ENCODE measurements around the gene MYOF.

MYOF gene

GRCh38 chr10:93494494-93494893 is 12.4 kb upstream of the MYOF start:
- no peak for DNase-seq (ENCODE audit: low spot score)
- TF ChIP-seq, protein P1, sequence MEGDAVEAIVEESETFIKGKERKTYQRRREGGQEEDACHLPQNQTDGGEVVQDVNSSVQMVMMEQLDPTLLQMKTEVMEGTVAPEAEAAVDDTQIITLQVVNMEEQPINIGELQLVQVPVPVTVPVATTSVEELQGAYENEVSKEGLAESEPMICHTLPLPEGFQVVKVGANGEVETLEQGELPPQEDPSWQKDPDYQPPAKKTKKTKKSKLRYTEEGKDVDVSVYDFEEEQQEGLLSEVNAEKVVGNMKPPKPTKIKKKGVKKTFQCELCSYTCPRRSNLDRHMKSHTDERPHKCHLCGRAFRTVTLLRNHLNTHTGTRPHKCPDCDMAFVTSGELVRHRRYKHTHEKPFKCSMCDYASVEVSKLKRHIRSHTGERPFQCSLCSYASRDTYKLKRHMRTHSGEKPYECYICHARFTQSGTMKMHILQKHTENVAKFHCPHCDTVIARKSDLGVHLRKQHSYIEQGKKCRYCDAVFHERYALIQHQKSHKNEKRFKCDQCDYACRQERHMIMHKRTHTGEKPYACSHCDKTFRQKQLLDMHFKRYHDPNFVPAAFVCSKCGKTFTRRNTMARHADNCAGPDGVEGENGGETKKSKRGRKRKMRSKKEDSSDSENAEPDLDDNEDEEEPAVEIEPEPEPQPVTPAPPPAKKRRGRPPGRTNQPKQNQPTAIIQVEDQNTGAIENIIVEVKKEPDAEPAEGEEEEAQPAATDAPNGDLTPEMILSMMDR (IDR thresholded peaks at IDR 0.05; ENCODE audit: extremely low read depth, missing control alignments): no peak

GRCh38 chr10:93493162-93493561 is 11.0 kb upstream of the MYOF start:
- no peak for DNase-seq (ENCODE audit: low spot score)
- TF ChIP-seq, protein P1 (IDR thresholded peaks at IDR 0.05; ENCODE audit: extremely low read depth, missing control alignments): no peak

DNA sequence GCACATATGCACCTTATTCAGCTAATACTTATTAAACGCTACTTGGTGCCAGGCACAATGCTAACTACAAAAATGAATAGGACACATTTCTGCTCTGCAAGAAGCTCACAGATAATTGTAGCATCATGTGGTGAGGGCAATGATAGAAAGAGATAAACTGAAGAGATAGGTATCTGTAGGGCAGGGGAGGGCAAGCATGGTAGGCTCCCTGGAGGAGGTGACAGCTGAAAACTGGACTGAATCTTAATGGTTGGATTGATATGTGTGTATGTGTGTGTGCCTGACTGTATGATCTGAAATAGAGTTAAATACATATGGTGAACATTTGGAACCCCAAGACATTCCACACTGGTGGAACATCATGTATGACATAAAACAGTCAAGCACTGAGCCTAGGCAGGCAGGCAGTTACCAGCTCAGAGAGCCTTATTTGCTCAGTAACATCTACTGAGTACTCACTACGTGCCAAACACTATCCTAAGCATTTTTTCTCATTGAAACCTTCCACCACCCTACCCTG is 9.5 kb upstream of the MYOF start:
- TF ChIP-seq, protein P1 (IDR thresholded peaks at IDR 0.05; ENCODE audit: extremely low read depth, missing control alignments): no peak
- no peak for DNase-seq (ENCODE audit: low spot score)

DNA sequence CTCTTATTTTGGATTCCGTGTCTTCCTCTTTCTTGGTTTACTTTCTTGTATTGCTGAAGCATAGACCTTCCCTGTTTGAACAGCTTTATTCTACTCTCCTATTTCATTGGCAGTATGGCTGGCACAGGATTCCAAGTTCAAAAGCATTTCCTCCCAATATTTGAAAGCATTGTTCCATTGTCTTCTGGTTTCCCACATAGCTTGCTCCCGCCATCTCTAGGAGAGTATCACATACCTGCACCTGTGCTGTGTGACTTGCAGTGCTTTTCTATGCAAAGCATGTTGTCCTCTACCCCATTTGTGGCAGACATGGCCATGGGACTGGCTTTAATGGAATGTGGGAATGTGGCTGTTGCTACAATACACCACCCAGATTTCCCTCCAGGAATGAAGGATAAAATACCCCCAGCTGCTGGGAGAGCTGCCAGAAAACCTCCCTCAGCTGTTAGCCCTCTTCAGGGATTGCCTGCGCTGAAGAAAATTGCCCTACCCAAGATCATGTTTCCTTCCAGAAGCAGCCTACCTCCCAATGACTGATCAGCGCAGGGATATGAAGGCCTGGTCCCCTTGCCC is 6.9 kb upstream of the MYOF start:
- DNase-seq (ENCODE audit: low spot score): no peak
- TF ChIP-seq, protein P1 (IDR thresholded peaks at IDR 0.05; ENCODE audit: extremely low read depth, missing control alignments): no peak

GRCh38 chr10:93485690-93486089 is 3.6 kb upstream of the MYOF start:
- DNase-seq (ENCODE audit: low spot score): no peak
- TF ChIP-seq, protein P1 (IDR thresholded peaks at IDR 0.05; ENCODE audit: extremely low read depth, missing control alignments): no peak

GRCh38 chr10:93481637-93482144 is 443 bp downstream of the MYOF start:
- TF ChIP-seq, protein P1 (IDR thresholded peaks at IDR 0.05; ENCODE audit: extremely low read depth, missing control alignments): no peak
- DNase-seq (ENCODE audit: low spot score): no peak

GRCh38 chr10:93478873-93479272 is 3.3 kb downstream of the MYOF start:
- TF ChIP-seq, protein P1 (IDR thresholded peaks at IDR 0.05; ENCODE audit: extremely low read depth, missing control alignments): no peak
- DNase-seq (ENCODE audit: low spot score): no peak

All from GM20000 (cell line).